ENCODE data around the gene KRT23.
"Not testable (repeated sequence)": the region's sequence is repeated elsewhere in the genome, so short reads cannot be mapped to it uniquely, and the experiment has no call there.

The KRT23 gene

DNA sequence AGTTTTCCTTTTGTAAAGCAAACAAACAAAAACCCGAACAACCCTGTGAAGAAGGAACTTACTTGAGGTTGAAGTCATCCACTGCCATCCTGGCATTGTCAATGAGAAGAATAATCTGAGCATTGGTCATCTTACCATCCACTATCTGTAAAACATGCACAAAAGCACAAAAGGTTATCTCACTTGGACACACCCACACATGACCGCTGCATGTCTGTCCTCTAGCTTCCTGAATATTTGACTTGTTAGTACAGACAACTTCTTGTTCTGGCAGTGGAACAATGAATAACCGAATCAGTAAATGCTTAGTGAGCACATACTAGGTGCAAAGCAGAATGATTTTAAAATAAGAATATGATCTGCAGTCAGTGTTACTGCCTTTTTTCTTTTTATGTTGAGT is 6.1 kb downstream of the KRT23 start:
- no peak overlapping the region for H2BK15ac ChIP-seq (replicated peaks; ENCODE audit: low read depth)
- no peaks in the 10 kb centered on the region for H3K36me3 ChIP-seq (ENCODE audit: control insufficient read depth, insufficient read depth, low read length)
- H3K23ac ChIP-seq (ENCODE audit: low read length): no peak overlapping the region
- H3K4me3 ChIP-seq (ENCODE audit: low read length): no peak overlapping the region
- DNase-seq: no peak
- no peaks in the 10 kb centered on the region for H3K79me1 ChIP-seq (ENCODE audit: low read length)
- H3K79me2 ChIP-seq (ENCODE audit: control insufficient read depth, insufficient read depth, low read length): no peaks in the 10 kb centered on the region
- H3K4me2 ChIP-seq (ENCODE audit: low read length): no peak overlapping the region
- no peak overlapping the region for H3K56ac ChIP-seq (ENCODE audit: low read length)
- H3K4ac ChIP-seq (ENCODE audit: low read depth, low read length): no peak overlapping the region
- no peak overlapping the region for H2AK5ac ChIP-seq (ENCODE audit: low read length)
- no peak overlapping the region for H2BK5ac ChIP-seq (ENCODE audit: low read length)
- no CpG with 5 or more reads among the region's 3 CpGs for WGBS (ENCODE audit: extremely low coverage, insufficient coverage, low lambda C conversion rate)
- no peaks in the 10 kb centered on the region for H3K4me1 ChIP-seq (ENCODE audit: control insufficient read depth, low read depth, low read length)
- H2BK120ac ChIP-seq (ENCODE audit: low read depth, low read length): no peak overlapping the region
- H4K8ac ChIP-seq (ENCODE audit: low read depth, low read length): no peak overlapping the region
- no peak overlapping the region for H3K18ac ChIP-seq (ENCODE audit: low read length)
- H3K9ac ChIP-seq (ENCODE audit: low read length): no peak overlapping the region
- no peak overlapping the region for H4K5ac ChIP-seq (ENCODE audit: low read length)
- no peaks in the 10 kb centered on the region for H3K27me3 ChIP-seq (ENCODE audit: insufficient read depth, low read length, poor library complexity)
- H3K27ac ChIP-seq (ENCODE audit: low read depth, low read length): no peak overlapping the region

DNA sequence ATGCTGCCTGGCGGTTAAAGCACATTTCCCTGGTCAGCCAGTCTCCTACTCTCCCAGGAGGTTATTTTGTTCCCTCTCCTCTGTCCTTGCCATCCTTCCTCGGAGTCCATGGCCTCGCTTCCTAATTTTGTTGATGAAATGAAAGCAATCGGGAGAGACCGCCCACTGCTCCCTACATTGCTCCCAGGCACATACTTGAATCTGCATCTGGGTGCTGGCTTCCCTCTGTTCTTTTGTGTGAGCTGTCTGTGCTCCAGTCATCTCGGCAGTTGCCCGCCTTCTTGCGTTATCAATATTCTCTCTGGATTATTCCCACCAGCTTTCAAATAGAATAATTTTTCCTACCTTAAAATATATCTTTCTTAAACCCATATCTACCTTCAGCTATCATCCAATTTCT is 11.1 kb downstream of the KRT23 start:
- Histone ChIP-seq H3K4me1 (ENCODE audit: control insufficient read depth, low read depth, low read length) (no peaks in the 10 kb centered on the region), H3K79me2 (ENCODE audit: control insufficient read depth, insufficient read depth, low read length) (no peaks in the 10 kb centered on the region), H3K23ac (ENCODE audit: low read length) (no peak overlapping the region), H3K18ac (ENCODE audit: low read length) (no peak overlapping the region), H2AK5ac (ENCODE audit: low read length) (no peak overlapping the region), H3K56ac (ENCODE audit: low read length) (no peak overlapping the region), H3K9ac (ENCODE audit: low read length) (no peak overlapping the region), H3K79me1 (ENCODE audit: low read length) (no peaks in the 10 kb centered on the region), H4K5ac (ENCODE audit: low read length) (no peak overlapping the region), H3K27me3 (ENCODE audit: insufficient read depth, low read length, poor library complexity) (no peaks in the 10 kb centered on the region), H2BK5ac (ENCODE audit: low read length) (no peak overlapping the region), H3K27ac (ENCODE audit: low read depth, low read length) (no peak overlapping the region), H2BK120ac (ENCODE audit: low read depth, low read length) (no peak overlapping the region), H3K4me2 (ENCODE audit: low read length) (no peak overlapping the region), H4K8ac (ENCODE audit: low read depth, low read length) (no peak overlapping the region), H2BK15ac (replicated peaks; ENCODE audit: low read depth) (no peak overlapping the region), H3K4me3 (ENCODE audit: low read length) (no peak overlapping the region), H3K36me3 (ENCODE audit: control insufficient read depth, insufficient read depth, low read length) (no peaks in the 10 kb centered on the region), H3K4ac (ENCODE audit: low read depth, low read length) (no peak overlapping the region)
- WGBS (ENCODE audit: extremely low coverage, insufficient coverage, low lambda C conversion rate): 100% methylated on average over 1 of the region's 8 CpGs
- DNase-seq: no peak

DNA sequence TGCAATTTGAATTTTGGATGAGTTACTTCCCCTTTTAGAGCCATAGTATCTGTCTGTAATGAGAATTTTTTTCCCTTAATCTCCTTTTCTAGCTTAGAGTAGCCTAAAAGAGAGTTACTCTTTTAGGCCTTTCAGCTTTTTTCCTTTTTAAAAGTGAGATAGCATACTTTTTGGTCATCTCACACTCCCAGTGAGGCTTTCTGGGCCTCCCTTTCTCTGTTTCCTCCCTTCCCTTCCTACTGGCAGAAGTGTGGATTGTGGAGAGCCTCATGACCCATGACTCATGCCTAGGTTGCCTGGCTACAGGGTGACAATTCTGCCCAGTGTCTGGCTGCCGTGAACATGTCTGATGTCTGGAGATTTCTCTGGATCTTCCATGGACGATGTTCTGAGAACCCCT is 15.2 kb downstream of the KRT23 start:
- Histone ChIP-seq H3K4me3 (ENCODE audit: low read length) (no peak overlapping the region), H3K23ac (ENCODE audit: low read length) (no peak overlapping the region), H3K27me3 (ENCODE audit: insufficient read depth, low read length, poor library complexity) (no peaks in the 10 kb centered on the region), H3K27ac (ENCODE audit: low read depth, low read length) (no peak overlapping the region), H3K79me1 (ENCODE audit: low read length) (no peaks in the 10 kb centered on the region), H2BK5ac (ENCODE audit: low read length) (no peak overlapping the region), H3K79me2 (ENCODE audit: control insufficient read depth, insufficient read depth, low read length) (no peaks in the 10 kb centered on the region), H2AK5ac (ENCODE audit: low read length) (no peak overlapping the region), H3K56ac (ENCODE audit: low read length) (no peak overlapping the region), H3K9ac (ENCODE audit: low read length) (no peak overlapping the region), H3K36me3 (ENCODE audit: control insufficient read depth, insufficient read depth, low read length) (no peaks in the 10 kb centered on the region), H2BK120ac (ENCODE audit: low read depth, low read length) (no peak overlapping the region), H4K8ac (ENCODE audit: low read depth, low read length) (no peak overlapping the region), H3K18ac (ENCODE audit: low read length) (no peak overlapping the region), H4K5ac (ENCODE audit: low read length) (no peak overlapping the region), H3K4ac (ENCODE audit: low read depth, low read length) (no peak overlapping the region), H2BK15ac (replicated peaks; ENCODE audit: low read depth) (no peak overlapping the region), H3K4me2 (ENCODE audit: low read length) (no peak overlapping the region), H3K4me1 (ENCODE audit: control insufficient read depth, low read depth, low read length) (no peaks in the 10 kb centered on the region)
- peak; percentile 82 for DNase-seq
- WGBS (ENCODE audit: extremely low coverage, insufficient coverage, low lambda C conversion rate): no CpG with 5 or more reads among the region's 2 CpGs

DNA sequence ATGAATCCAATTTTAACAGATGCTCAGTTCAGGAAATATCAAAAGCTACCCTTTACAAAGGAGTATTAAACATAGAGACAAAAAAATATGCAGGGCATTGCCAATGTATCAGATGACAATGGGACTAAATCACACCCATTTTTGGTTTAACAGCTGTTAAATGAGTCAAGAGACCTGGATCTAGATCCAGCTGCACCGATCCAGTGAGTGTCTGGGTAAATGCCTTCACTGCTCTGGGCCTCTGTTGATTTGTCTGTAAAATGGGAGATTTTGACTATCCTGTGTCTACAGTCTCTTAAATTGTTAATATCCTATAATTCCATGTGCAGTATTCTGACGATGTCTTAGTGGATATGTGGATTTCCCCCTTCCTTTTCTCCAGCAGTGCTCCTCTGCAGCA is 16.4 kb downstream of the KRT23 start:
- no peak overlapping the region for H2AK5ac ChIP-seq (ENCODE audit: low read length)
- no peak overlapping the region for H4K8ac ChIP-seq (ENCODE audit: low read depth, low read length)
- no peaks in the 10 kb centered on the region for H3K36me3 ChIP-seq (ENCODE audit: control insufficient read depth, insufficient read depth, low read length)
- no peak overlapping the region for H3K4me3 ChIP-seq (ENCODE audit: low read length)
- H3K4me1 ChIP-seq (ENCODE audit: control insufficient read depth, low read depth, low read length): no peaks in the 10 kb centered on the region
- H3K4ac ChIP-seq (ENCODE audit: low read depth, low read length): no peak overlapping the region
- no peak for DNase-seq
- H3K79me1 ChIP-seq (ENCODE audit: low read length): no peaks in the 10 kb centered on the region
- H3K56ac ChIP-seq (ENCODE audit: low read length): no peak overlapping the region
- H3K4me2 ChIP-seq (ENCODE audit: low read length): no peak overlapping the region
- H3K79me2 ChIP-seq (ENCODE audit: control insufficient read depth, insufficient read depth, low read length): no peaks in the 10 kb centered on the region
- no CpG with 5 or more reads among the region's 2 CpGs for WGBS (ENCODE audit: extremely low coverage, insufficient coverage, low lambda C conversion rate)
- no peak overlapping the region for H4K5ac ChIP-seq (ENCODE audit: low read length)
- no peak overlapping the region for H2BK120ac ChIP-seq (ENCODE audit: low read depth, low read length)
- no peak overlapping the region for H3K23ac ChIP-seq (ENCODE audit: low read length)
- H3K27ac ChIP-seq (ENCODE audit: low read depth, low read length): no peak overlapping the region
- H2BK15ac ChIP-seq (replicated peaks; ENCODE audit: low read depth): no peak overlapping the region
- no peak overlapping the region for H3K18ac ChIP-seq (ENCODE audit: low read length)
- no peak overlapping the region for H2BK5ac ChIP-seq (ENCODE audit: low read length)
- H3K27me3 ChIP-seq (ENCODE audit: insufficient read depth, low read length, poor library complexity): no peaks in the 10 kb centered on the region
- H3K9ac ChIP-seq (ENCODE audit: low read length): no peak overlapping the region

DNA sequence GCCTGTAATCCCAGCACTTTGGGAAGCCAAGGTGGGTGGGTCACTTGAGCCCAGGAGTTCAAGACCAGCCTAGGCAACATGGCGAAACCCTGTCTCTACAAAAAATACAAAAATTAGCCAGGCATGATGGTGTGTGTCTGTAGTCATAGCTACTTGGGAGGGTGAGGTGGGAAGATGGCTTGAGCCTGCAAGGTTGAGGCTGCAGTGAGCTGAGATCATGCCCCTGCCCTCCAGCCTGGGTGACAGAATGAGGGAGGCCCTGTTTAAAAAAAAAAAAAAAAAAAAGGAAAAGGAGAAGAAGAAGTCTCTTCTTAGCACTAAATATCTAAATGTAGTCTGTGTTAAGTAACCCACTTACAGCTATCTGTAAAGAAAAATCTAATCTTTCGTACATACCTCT is 20.3 kb downstream of the KRT23 start:
- not testable (repeated sequence) for DNase-seq; H2BK5ac ChIP-seq (ENCODE audit: low read length); H3K23ac ChIP-seq (ENCODE audit: low read length); H3K4me1 ChIP-seq (ENCODE audit: control insufficient read depth, low read depth, low read length); H3K4me2 ChIP-seq (ENCODE audit: low read length); H3K56ac ChIP-seq (ENCODE audit: low read length); H3K79me1 ChIP-seq (ENCODE audit: low read length); H3K9ac ChIP-seq (ENCODE audit: low read length); H3K79me2 ChIP-seq (ENCODE audit: control insufficient read depth, insufficient read depth, low read length); H3K4me3 ChIP-seq (ENCODE audit: low read length); H4K5ac ChIP-seq (ENCODE audit: low read length); H4K8ac ChIP-seq (ENCODE audit: low read depth, low read length); H3K4ac ChIP-seq (ENCODE audit: low read depth, low read length); H2BK120ac ChIP-seq (ENCODE audit: low read depth, low read length); H2BK15ac ChIP-seq (replicated peaks; ENCODE audit: low read depth); H3K27ac ChIP-seq (ENCODE audit: low read depth, low read length); H3K18ac ChIP-seq (ENCODE audit: low read length); H3K27me3 ChIP-seq (ENCODE audit: insufficient read depth, low read length, poor library complexity); H2AK5ac ChIP-seq (ENCODE audit: low read length); H3K36me3 ChIP-seq (ENCODE audit: control insufficient read depth, insufficient read depth, low read length)
- no CpG with 5 or more reads among the region's 2 CpGs for WGBS (ENCODE audit: extremely low coverage, insufficient coverage, low lambda C conversion rate)

DNA sequence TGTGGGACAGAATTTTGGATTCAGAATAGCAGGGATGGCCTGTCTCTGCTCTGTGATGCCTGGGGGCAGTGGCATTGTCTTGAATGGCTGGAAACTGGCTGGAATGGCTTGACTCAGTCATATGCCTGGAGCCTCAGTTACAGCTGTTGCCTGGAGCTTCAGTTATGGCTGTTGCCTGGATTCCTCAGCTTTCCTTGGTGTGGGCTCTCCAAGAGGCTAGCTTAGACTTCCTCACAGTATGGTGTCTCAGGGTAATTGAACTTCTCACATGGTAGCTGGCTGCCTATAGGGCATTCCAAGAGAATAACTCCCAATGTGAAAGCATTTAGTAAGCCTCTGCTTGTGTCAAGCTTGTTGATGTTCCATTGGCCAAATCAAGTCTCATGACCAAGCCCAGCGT is 21.1 kb downstream of the KRT23 start:
- Histone ChIP-seq H2BK5ac (ENCODE audit: low read length) (no peak overlapping the region), H2BK120ac (ENCODE audit: low read depth, low read length) (no peak overlapping the region), H3K79me2 (ENCODE audit: control insufficient read depth, insufficient read depth, low read length) (no peaks in the 10 kb centered on the region), H4K5ac (ENCODE audit: low read length) (no peak overlapping the region), H3K79me1 (ENCODE audit: low read length) (no peaks in the 10 kb centered on the region), H3K4me2 (ENCODE audit: low read length) (no peak overlapping the region), H2BK15ac (replicated peaks; ENCODE audit: low read depth) (no peak overlapping the region), H4K8ac (ENCODE audit: low read depth, low read length) (no peak overlapping the region), H3K4me3 (ENCODE audit: low read length) (no peak overlapping the region), H3K18ac (ENCODE audit: low read length) (no peak overlapping the region), H3K27ac (ENCODE audit: low read depth, low read length) (no peak overlapping the region), H3K9ac (ENCODE audit: low read length) (no peak overlapping the region), H3K27me3 (ENCODE audit: insufficient read depth, low read length, poor library complexity) (no peaks in the 10 kb centered on the region), H3K36me3 (ENCODE audit: control insufficient read depth, insufficient read depth, low read length) (no peaks in the 10 kb centered on the region), H3K4me1 (ENCODE audit: control insufficient read depth, low read depth, low read length) (no peaks in the 10 kb centered on the region), H3K23ac (ENCODE audit: low read length) (no peak overlapping the region), H3K4ac (ENCODE audit: low read depth, low read length) (no peak overlapping the region), H3K56ac (ENCODE audit: low read length) (no peak overlapping the region), H2AK5ac (ENCODE audit: low read length) (no peak overlapping the region)
- no CpG with 5 or more reads among the region's 1 CpG for WGBS (ENCODE audit: extremely low coverage, insufficient coverage, low lambda C conversion rate)
- peak; percentile 59 for DNase-seq
